Vagina (tissue), 2 donors: Measurements from ENCODE around the gene HDAC10.

Experiments
- POLR2A ChIP-seq, 2 donors: fragments of 450-650 bp; IDR thresholded peaks; one replicate each; pipeline ENCODE4 v1.6.1; 2017; ENCODE audit warnings: antibody characterized with exemption in 2 of 2, mild to moderate bottlenecking in 2 of 2, moderate library complexity in 2 of 2
- POLR2AphosphoS5 ChIP-seq, 2 donors: sonication (generic); formaldehyde crosslinking; IDR thresholded peaks; one replicate each; pipeline ENCODE4 v1.9.0; 2017; ENCODE audit warnings: antibody characterized with exemption in 2 of 2, mild to moderate bottlenecking in 2 of 2, low read depth in 1 of 2; ENCODE audit not compliant: insufficient read depth in 1 of 2
- TF ChIP-seq, protein P1 (sequence below), 3 experiments: fragments of 450-650 bp in 2 of 3; fragments of 200-600 bp in 1 of 3; sonication (generic) in 1 of 3; IDR thresholded peaks; one replicate each; pipeline ENCODE4 v1.5.1; 2017 to 2019; ENCODE audit warnings: antibody characterized with exemption in 3 of 3, mild to moderate bottlenecking in 2 of 3, moderate library complexity in 2 of 3

DNA sequence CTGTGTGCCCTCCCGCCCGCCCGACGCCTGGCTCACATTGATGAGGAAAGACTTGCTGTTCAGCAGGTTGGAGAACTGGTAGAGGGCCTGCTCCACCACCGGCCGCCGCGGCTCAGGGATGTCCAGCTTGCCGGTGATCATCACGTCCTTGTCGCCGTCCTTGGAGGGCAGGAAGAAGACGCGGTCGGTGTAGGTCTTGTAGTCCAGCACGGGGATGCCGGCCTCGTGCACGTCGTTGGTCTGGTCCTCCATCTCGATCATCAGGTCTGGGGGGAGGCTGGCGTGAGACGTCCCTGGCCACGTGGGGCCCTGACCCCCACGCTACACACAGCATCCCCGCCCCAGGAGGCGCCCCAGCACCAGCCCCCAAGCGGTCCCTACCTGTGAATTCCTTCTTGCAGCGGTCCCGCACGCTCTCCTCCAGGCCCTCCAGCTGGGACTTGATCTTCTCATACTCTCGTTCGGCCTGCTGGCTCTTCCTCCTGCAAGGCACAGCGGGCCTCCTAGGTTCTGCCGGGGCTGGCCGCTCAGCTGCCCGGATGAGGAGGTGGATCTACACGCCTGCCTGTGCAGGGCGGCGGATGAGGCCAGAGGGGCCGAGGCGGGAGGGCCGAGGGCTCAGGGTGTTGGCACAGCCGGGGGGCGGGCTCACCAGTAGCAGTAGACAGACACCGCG lies 29.8 kb upstream of the HDAC10 start:
- no peak for TF ChIP-seq POLR2A (IDR thresholded peaks at IDR 0.05)
- TF ChIP-seq, protein P1, sequence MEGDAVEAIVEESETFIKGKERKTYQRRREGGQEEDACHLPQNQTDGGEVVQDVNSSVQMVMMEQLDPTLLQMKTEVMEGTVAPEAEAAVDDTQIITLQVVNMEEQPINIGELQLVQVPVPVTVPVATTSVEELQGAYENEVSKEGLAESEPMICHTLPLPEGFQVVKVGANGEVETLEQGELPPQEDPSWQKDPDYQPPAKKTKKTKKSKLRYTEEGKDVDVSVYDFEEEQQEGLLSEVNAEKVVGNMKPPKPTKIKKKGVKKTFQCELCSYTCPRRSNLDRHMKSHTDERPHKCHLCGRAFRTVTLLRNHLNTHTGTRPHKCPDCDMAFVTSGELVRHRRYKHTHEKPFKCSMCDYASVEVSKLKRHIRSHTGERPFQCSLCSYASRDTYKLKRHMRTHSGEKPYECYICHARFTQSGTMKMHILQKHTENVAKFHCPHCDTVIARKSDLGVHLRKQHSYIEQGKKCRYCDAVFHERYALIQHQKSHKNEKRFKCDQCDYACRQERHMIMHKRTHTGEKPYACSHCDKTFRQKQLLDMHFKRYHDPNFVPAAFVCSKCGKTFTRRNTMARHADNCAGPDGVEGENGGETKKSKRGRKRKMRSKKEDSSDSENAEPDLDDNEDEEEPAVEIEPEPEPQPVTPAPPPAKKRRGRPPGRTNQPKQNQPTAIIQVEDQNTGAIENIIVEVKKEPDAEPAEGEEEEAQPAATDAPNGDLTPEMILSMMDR (IDR thresholded peaks at IDR 0.05) = no peak
- TF ChIP-seq POLR2AphosphoS5 (IDR thresholded peaks at IDR 0.05; ENCODE audit: insufficient read depth in 1 of 2, low read depth in 1 of 2) = no peak
